HL-60 (cell line): ENCODE data around the gene ACTA1.

Experiments
- SPI1 ChIP-seq: IDR thresholded peaks from 2 replicates; pipeline ENCODE4 v1.6.1; 2012; ENCODE audit warnings: low read depth, mild to moderate bottlenecking, borderline replicate concordance
- TF ChIP-seq, protein P1 (sequence below): IDR thresholded peaks from one replicate; pipeline ENCODE4 v1.5.1; 2011; ENCODE audit warnings: low read length, control low read depth, inconsistent platforms; ENCODE audit not compliant: insufficient read depth

DNA sequence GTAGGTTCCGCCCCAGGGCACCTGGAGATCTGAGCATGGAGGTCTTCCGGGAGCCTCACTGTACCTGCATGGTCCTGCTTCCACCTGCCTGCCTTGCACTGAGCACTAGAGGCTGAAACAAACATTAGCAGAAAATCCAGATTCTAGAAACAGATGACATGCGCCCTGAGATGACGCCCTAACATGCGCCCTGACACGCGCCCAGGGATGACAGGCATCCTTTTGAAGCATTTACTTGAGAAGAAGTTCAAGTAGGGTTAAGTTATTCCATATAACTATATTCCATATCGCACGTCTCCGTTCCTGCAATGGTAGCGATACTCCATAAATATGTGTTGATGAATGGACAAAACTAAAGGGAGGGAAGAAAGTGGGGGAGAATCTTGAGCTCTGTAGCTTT is 13.7 kb downstream of the ACTA1 start:
- TF ChIP-seq, protein P1, sequence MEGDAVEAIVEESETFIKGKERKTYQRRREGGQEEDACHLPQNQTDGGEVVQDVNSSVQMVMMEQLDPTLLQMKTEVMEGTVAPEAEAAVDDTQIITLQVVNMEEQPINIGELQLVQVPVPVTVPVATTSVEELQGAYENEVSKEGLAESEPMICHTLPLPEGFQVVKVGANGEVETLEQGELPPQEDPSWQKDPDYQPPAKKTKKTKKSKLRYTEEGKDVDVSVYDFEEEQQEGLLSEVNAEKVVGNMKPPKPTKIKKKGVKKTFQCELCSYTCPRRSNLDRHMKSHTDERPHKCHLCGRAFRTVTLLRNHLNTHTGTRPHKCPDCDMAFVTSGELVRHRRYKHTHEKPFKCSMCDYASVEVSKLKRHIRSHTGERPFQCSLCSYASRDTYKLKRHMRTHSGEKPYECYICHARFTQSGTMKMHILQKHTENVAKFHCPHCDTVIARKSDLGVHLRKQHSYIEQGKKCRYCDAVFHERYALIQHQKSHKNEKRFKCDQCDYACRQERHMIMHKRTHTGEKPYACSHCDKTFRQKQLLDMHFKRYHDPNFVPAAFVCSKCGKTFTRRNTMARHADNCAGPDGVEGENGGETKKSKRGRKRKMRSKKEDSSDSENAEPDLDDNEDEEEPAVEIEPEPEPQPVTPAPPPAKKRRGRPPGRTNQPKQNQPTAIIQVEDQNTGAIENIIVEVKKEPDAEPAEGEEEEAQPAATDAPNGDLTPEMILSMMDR = no peak
- TF ChIP-seq SPI1 = no peak
